Colonic mucosa (tissue), 4 donors: Measurements from ENCODE around the gene NLRX1. TPM values are rescaled to one million over a fixed set of nuclear protein-coding genes. Genes with fewer than 3 reads are reported as not detected.
A peak's percentile ranks its signal among the peaks of the same experiment; 100 is the strongest.
"Not testable (repeated sequence)": the region's sequence is repeated elsewhere in the genome, so short reads cannot be mapped to it uniquely, and the experiment has no call there.

Experiments used
- DNase-seq: peaks from one replicate; pipeline ENCODE4 v3.0.0-alpha.2; 2020
- H3K27ac ChIP-seq: fragments of 200-600 bp; one replicate; pipeline ENCODE4 v1.8.0; 2021
- H3K27me3 ChIP-seq: fragments of 200-600 bp; one replicate; pipeline ENCODE4 v1.8.0; 2021
- H3K36me3 ChIP-seq: fragments of 200-600 bp; one replicate; pipeline ENCODE4 v1.8.0; 2021
- H3K4me1 ChIP-seq: fragments of 200-600 bp; one replicate; pipeline ENCODE4 v1.8.0; 2021; ENCODE audit warnings: mild to moderate bottlenecking
- H3K4me3 ChIP-seq: fragments of 200-600 bp; one replicate; pipeline ENCODE4 v1.8.0; 2021
- H3K9ac ChIP-seq, 2 donors: one replicate each; pipeline ENCODE4 v1.7.0; 2013; ENCODE audit warnings: control low read depth in 2 of 2, low read depth in 2 of 2, low read length in 2 of 2
- H3K9me3 ChIP-seq: fragments of 200-600 bp; one replicate; pipeline ENCODE4 v1.8.0; 2021
- CTCF ChIP-seq: fragments of 200-600 bp; IDR thresholded peaks from one replicate; pipeline ENCODE4 v1.8.0; 2022; ENCODE audit warnings: antibody characterized with exemption, mild to moderate bottlenecking
- intact Hi-C: fragments of 100-400 bp; cut with DNase I; formaldehyde crosslinking; loops from one replicate; pipeline ENCODE4 v1.14.1; 2022
- total RNA-seq, 2 donors: library from RNA; stranded (reverse); fragmentation: NEBNext Ultra II Directional in 1 of 2; extraction: Animal tissue kit (Norgen Biotek cat#: 25700) in 1 of 2; gene quantifications; one replicate each; pipeline ENCODE4 v1.2.1, GENCODE V29; 2021
- donor health status: healthy.
- donor health status: DM: no; HTN: no; CAD: no.
- donor health status: DM: no; HTN: no; CAD: no.

Gene NLRX1
- total RNA-seq, 2 donors from 2014 or later: 16.5 to 17.1 TPM

- Histone ChIP-seq H3K27ac (peak overlapping the region; percentile 54), H3K4me3 (no peak overlapping the region), H3K4me1 (peaks cover 5% of the 10 kb centered on the region), H3K9ac (no peak overlapping the region), H3K9me3 (no peaks in the 10 kb centered on the region), H3K36me3 (peaks cover 10% of the 10 kb centered on the region), H3K27me3 (no peaks in the 10 kb centered on the region)
- intact Hi-C loops: no loop called here
- peak; percentile 60 for DNase-seq
- TF ChIP-seq CTCF: no peak
Observed at GRCh38 chr11:119125821-119126220, 42.7 kb upstream of the NLRX1 start.

GRCh38 chr11:119126675-119127268, 41.8 kb upstream of the NLRX1 start:
- H3K27me3 ChIP-seq: no peaks in the 10 kb centered on the region
- intact Hi-C loops: no loop called here
- DNase-seq: no peak
- H3K9ac ChIP-seq: peak overlapping the region in 1 of 2 donors; percentile 6
- TF ChIP-seq CTCF: no peak
- no peak overlapping the region for H3K4me3 ChIP-seq
- H3K9me3 ChIP-seq: no peaks in the 10 kb centered on the region
- H3K36me3 ChIP-seq: peaks cover 14% of the 10 kb centered on the region
- H3K27ac ChIP-seq: peak overlapping the region; percentile 54
- H3K4me1 ChIP-seq: peaks cover 5% of the 10 kb centered on the region

GRCh38 chr11:119130662-119131061, 37.9 kb upstream of the NLRX1 start:
- H3K4me3 ChIP-seq: no peak overlapping the region
- H3K4me1 ChIP-seq: no peaks in the 10 kb centered on the region
- intact Hi-C loops: no loop called here
- DNase-seq: no peak
- peaks cover 21% of the 10 kb centered on the region for H3K36me3 ChIP-seq
- H3K9me3 ChIP-seq: no peaks in the 10 kb centered on the region
- no peak overlapping the region for H3K27ac ChIP-seq
- no peaks in the 10 kb centered on the region for H3K27me3 ChIP-seq
- H3K9ac ChIP-seq: no peak overlapping the region
- TF ChIP-seq CTCF: no peak

- TF ChIP-seq CTCF: peak; percentile 49
- Histone ChIP-seq H3K4me1 (no peaks in the 10 kb centered on the region), H3K27me3 (no peaks in the 10 kb centered on the region), H3K9me3 (no peaks in the 10 kb centered on the region), H3K27ac (no peak overlapping the region), H3K9ac (no peak overlapping the region), H3K4me3 (no peak overlapping the region), H3K36me3 (peaks cover 21% of the 10 kb centered on the region)
- intact Hi-C loops: no loop called here
- DNase-seq: no peak
Observed at GRCh38 chr11:119134389-119134978, 34.0 kb upstream of the NLRX1 start.

- intact Hi-C loops, H3K27ac ChIP-seq, H3K9me3 ChIP-seq: not testable (repeated sequence)
Observed at GRCh38 chr11:119139276-119139675, 29.2 kb upstream of the NLRX1 start.

GRCh38 chr11:119144825-119145486, 23.6 kb upstream of the NLRX1 start:
- Histone ChIP-seq H3K4me1 (no peaks in the 10 kb centered on the region), H3K9me3 (no peaks in the 10 kb centered on the region), H3K36me3 (no peaks in the 10 kb centered on the region), H3K27me3 (peaks cover 22% of the 10 kb centered on the region), H3K9ac (no peak overlapping the region), H3K27ac (no peak overlapping the region), H3K4me3 (no peak overlapping the region)
- TF ChIP-seq CTCF: peak; percentile 48
- intact Hi-C loops: no loop called here
- peak; percentile 76 for DNase-seq

More at GRCh38 chr11:119139276-119139675, 29.2 kb upstream of the NLRX1 start:
- not testable (repeated sequence) for H3K4me1 ChIP-seq, H3K36me3 ChIP-seq, H3K27me3 ChIP-seq, DNase-seq, H3K9ac ChIP-seq, H3K4me3 ChIP-seq
